GM18520 (cell line): ENCODE measurements around the gene RIMS4.

Experiments
- ATAC-seq: cut with Tn5 transposase; IDR thresholded peaks from one replicate; pipeline ENCODE4 v1.9.1; 2021; ENCODE audit not compliant: unreplicated experiment

Gene RIMS4

GRCh38 chr20:44723391-44723790 lies 87.0 kb downstream of the RIMS4 start:
- no peak for ATAC-seq

- no peak for ATAC-seq
These were observed 87.4 kb downstream of the RIMS4 start for GRCh38 chr20:44722990-44723389.

DNA sequence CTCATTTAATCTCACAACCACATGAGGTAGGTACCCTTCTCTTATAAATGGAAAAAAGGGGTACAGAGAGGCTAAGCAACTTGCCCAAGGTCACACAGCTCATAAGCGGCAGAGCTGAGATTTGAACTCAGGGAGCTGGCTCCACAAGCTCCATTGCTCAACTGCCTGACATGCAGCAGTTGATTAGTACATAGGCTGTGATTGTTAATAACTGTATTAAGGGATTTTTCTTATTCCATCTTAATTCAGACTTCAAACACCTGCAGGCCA lies 88.6 kb downstream of the RIMS4 start:
- ATAC-seq = no peak

- no peak for ATAC-seq
These were observed 89.2 kb downstream of the RIMS4 start for GRCh38 chr20:44720997-44721784.

DNA sequence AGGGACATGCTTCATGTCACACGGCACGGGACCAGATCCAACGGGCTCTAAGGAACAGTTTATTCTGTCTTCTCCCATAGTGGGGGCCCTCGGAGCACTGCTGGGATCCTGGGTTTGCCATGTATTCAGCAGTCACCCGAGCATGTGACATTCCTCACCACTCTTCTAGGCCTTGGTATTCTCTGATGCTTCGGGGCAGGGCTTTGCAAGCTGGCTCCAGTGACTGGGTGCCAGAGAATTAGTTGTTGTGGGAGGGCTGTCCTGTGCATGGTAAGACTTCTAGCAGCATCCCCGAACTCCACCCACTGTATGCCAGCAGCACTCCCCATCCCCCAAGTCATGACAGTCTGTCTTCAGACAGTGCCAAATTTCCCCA lies 89.7 kb downstream of the RIMS4 start:
- ATAC-seq = no peak

GRCh38 chr20:44719841-44720240 lies 90.5 kb downstream of the RIMS4 start:
- no peak for ATAC-seq

GRCh38 chr20:44717986-44718385 lies 92.4 kb downstream of the RIMS4 start:
- ATAC-seq = no peak

DNA sequence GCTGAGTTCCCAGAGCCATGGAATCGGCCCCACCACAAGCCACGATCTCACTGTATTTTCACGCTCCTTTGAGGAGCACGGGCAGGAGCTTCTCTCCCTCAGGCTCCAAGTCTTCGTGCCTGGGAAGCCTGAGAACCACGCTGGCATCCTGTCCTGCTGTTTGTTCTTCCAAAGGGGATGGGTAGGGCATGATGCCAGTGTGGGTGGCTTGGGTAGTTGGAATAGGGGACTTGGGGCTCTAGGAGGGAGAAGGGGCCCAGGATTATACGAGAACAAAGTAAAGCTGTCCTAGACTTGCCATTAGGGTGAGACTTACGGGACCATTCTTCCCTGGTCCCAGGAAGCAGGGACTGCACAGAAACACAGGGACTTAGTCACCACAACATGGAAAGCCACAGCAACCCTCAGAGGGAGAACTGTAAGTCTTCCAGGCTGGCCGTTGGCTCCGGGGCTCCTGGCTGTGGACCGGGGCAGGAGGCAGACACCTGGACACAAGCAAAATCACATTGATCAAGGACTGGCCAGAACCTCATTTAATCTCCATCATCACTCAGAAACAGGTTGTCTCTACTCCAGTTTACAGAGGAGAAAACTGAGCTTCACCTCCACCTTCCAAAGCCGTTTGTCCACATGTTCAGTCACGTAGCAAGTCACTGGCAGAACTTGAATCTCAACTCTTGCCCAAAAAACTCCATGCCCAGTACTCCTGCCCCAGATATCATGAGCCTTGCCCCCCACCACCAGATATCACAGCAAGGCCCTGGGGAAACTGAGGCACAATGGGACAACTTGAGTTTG lies 93.8 kb downstream of the RIMS4 start:
- no peak for ATAC-seq

- ATAC-seq = no peak
These were observed 94.6 kb downstream of the RIMS4 start for GRCh38 chr20:44715499-44716308.

DNA sequence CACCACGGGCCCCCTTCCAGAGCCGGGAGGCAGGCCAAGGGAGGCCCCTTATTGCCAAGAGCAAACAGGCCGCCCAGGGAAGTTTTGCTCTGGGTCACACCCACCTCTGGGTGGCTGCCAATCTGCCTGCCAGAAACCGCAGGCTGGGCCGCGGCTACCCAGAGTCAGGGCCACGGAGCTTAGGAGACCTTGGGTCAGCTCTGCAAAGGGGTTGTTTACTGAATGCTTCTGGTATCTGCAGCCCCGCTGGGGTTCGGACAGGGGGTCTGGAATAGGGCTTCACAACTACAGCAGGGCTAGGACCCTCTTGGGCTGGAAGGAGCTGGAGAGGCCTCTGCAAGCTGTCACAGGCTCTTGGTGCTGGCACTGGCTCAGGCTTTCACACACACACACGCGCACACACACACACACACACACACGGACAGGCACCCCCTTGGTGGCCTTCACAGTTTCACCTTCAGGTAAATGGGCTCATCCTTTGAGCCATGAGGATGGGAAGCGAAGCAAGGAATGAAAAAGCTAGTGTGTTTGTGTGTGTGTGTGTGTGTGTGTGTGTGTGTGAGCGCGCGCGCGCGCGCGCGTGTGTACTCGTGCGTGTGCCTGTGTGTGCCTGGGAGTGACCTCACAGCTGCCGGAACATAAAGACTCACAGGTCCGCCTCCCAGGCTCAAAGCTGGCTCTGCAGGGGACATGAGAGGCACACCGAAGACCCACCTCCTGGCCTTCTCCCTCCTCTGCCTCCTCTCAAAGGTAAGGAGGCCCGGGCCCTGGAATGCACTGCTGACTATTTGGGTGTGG lies 95.4 kb downstream of the RIMS4 start, which contains the start of gene CCN5:
TSS of gene CCN5 (plus strand) at position 669 of the 798 bp plus-strand sequence. CDS start at position 691, 22 bp downstream.
- no peak for ATAC-seq

DNA sequence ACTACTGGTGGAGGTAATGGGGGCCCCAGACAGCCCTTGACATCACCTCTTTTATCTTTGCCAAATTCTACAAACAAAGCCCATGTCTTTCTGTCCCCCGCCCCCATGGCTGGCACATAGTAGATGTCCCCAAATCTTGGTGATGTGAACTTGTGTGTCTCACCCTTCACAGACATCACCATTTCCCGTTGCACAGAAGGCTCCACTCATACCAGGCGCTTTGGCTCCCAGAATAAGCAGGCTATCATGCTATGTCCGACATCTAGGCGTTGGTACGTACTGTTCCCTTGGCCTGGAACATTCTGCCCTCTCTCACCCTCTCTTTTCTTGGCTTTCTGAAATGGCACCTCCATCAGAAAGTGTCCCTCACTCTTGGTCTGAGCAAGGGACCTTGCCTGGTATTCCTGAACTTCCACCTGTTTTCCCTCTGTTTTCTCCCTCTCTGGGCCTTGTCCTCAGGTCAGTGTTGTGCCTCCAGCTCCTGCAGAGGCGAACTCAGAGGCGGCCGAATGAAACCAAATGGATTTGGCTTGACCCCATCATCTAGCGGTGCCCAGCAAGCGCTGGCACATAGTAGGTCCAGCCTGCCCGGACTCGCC lies 96.1 kb downstream of the RIMS4 start:
- ATAC-seq = no peak

DNA sequence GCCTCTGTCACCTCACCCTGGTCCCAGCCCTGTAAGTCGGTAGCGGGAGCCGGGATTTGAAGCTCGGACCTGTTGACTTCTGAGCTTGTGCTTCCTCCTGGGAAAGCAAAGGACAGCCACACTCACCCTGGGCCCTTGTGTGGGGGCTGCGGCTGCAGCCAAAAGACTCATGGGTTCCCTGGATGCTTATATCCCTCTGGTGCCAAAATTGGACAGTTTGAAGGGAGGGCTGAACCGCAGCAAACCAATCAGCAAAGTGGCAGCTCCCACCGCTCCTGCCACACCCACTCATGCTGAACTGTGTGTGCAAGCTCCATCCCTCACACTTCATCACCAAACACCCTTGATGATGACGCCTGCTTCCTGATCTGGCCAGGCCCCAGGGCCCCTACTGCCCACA lies 99.1 kb downstream of the RIMS4 start:
- no peak for ATAC-seq

- ATAC-seq = no peak
These were observed 100.5 kb downstream of the RIMS4 start for GRCh38 chr20:44709797-44710196.

DNA sequence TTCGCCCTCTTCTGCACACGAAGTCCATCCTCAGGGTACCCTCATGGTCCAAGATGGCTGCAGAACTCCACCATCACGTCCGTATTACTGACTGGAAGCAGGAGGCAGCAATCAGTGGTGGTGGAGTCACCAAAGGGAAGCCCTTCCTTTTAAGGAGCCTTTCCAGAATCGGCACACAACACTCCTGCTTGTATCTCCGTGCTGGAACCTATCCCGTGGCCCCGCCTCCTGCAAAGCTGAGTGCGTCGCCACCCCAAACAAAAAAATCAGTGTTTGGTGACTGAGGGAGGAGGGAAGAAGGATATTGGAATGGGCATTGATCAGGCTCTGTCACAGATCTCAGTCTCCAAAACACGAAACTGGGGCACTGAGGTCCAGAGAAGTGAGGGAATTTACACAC lies 101.0 kb downstream of the RIMS4 start:
- ATAC-seq = no peak

DNA sequence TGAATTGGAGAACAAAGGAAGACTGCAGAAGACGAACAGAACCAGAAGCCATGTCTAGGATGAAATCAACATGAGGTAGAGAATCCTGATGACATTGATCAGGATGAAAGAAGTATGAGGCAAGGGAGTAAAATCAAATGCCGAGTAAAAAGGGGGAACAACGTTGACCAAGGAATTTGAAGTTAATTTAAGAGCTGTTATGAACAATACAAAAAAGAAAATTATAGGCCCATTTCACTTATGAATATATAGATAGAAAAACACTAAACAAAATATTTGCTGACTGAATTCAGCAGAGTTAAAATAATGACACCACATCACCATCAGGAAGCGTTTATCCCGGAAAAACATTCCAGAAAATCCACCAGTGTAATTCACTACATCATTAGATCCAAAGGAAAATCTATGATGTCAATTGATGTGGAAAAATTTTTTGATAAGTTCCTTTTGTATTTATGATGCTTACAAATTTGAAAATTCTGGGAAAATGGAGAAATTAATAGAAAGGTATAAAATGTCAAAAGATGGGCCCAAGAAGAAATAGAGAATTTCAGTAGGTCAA lies 103.2 kb downstream of the RIMS4 start:
- no peak for ATAC-seq

DNA sequence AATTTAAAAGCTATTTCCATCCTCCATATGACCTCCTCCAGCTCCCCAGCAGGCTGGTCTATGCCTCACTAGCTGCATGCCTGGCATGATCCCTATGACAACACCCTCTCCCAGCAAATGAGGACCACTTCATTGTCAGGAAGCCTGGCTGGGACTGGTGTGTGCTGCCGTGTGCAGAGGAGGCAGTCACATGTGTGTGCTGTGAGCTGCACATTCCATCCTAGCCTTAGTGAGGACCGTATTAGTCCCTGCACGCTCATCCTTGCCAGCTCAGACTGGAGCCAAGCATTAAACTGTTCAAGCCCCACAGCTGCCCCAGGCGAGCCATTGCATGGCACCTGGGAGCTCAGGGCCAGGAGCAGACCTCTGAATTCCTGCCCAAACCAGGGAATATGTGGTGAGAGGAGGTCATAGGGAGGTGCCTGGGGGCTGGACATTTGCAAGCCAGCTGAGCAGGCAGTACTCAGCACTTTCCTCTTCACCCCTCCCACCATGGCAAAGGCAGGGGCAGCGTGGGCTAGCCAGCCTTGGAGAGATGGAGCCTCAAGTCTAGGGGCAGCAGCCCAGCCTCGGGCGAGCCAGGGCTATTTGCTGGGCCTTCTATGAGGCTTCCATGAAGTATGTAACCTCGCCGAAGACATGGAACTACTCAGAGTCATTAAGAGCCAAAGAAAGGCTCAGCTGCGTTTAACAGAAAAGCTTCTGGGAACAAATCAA lies 103.9 kb downstream of the RIMS4 start:
- ATAC-seq = no peak

DNA sequence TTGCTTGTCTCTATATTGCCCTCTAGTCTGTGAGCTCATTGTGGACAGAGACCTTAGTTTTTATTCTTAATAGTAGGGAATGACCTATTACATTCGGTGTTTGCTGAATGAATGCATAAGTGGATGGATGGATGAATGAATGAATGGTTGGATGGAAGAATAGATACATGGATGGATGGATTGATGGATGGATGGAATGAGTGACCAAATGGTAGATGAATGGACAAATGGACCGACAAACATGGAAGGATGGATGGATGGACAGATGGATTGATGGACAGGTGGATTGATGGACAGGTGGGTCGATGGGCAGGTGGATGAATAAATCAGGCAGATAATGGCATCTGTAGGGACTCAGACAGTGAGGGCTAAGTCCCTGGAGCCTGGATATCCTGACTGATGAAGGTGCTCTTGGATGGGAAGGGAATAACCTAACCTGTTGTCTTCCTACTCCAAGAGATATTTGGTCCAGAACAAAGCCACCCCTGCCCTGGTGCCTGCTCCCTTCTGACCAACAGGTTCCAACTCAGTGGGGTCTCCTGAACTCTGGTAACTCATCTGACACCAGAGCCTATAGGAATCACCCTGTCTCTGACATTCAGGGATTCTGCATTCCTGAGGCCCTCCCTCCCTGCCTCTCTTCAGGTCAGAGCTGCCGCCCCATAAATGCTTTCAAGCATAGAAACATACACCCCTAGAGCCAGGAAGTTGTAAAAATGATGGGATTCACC lies 104.8 kb downstream of the RIMS4 start:
- no peak for ATAC-seq

DNA sequence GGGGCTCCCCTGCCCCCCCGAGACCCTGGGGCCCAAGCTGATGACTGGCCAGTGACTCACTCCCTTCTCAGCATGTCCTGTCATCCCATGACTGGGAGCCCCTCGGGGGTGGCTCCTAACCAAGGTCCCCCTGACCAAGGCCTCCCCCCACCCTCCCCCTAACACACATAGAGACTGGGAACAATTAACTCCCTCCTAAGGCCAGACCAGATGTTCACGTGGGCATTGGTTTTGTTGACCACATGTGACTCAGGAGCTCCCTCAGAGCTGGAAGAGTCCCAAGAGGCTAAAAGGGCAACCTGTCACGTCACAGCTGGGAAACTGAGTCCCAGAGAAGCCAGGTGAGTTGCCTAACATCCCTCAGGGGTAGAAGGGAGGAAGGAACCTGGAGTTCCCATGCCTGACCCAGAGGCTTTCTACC lies 105.8 kb downstream of the RIMS4 start:
- no peak for ATAC-seq

GRCh38 chr20:44703956-44704488 lies 106.3 kb downstream of the RIMS4 start:
- no peak for ATAC-seq
